OCI-LY3 (cell line): ENCODE data around the gene METAP1.

Experiments used
- EZH2phosphoT487 ChIP-seq: fragments of 200-600 bp; shearing (Covaris generic); IDR thresholded peaks from 2 replicates; pipeline ENCODE4 v1.6.1; 2018; ENCODE audit warnings: antibody characterized with exemption, mixed run types, low read depth
- TF ChIP-seq, protein P1 (sequence below): fragments of 200-600, 300-600 bp; sonication (generic); IDR thresholded peaks from 2 replicates; pipeline ENCODE4 v1.5.1; 2014; ENCODE audit warnings: antibody characterized with exemption, low read length, low read depth

DNA sequence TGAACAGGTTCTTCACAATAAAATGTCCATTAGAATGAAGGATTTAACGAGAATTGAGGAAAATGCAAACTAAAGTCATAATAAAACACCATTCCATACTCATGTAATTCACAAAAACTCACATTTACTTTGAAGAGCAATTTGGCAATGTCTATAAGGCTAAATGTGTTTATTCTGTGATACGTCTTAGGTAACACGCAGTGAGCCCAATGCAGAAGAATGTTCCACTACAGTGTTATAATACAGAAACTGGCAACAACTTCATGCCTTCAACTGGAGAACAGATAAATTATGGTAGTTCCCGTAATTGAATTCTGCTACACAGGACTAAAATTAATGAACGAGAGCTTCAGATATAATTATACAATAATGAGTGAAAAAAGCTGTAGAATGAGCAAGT is 75.6 kb downstream of the METAP1 start:
- TF ChIP-seq, protein P1, sequence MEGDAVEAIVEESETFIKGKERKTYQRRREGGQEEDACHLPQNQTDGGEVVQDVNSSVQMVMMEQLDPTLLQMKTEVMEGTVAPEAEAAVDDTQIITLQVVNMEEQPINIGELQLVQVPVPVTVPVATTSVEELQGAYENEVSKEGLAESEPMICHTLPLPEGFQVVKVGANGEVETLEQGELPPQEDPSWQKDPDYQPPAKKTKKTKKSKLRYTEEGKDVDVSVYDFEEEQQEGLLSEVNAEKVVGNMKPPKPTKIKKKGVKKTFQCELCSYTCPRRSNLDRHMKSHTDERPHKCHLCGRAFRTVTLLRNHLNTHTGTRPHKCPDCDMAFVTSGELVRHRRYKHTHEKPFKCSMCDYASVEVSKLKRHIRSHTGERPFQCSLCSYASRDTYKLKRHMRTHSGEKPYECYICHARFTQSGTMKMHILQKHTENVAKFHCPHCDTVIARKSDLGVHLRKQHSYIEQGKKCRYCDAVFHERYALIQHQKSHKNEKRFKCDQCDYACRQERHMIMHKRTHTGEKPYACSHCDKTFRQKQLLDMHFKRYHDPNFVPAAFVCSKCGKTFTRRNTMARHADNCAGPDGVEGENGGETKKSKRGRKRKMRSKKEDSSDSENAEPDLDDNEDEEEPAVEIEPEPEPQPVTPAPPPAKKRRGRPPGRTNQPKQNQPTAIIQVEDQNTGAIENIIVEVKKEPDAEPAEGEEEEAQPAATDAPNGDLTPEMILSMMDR = no peak
- TF ChIP-seq EZH2phosphoT487 = no peak
